A673 (cell line): ENCODE data around the gene SKI. TPM values are rescaled to one million over a fixed set of nuclear protein-coding genes. Genes with fewer than 3 reads are reported as not detected.

Experiments
- BruUV-seq: library from RNA; stranded (reverse); fragments of 400-500 nt; replicated peaks from 2 replicates; lab custom pipeline; 2021; lab: Mats Ljungman, UMichigan
- CTCF ChIA-PET: fragments of 300-600 bp; sonication (Branson Sonifier 250); formaldehyde crosslinking; loops from one replicate; lab custom pipeline; 2022; ENCODE audit warnings: antibody characterized with exemption; lab: Charles Lee
- POLR2A ChIA-PET: fragments of 300-600 bp; sonication (Branson Sonifier 250); formaldehyde crosslinking; loops from one replicate; lab custom pipeline; 2022; ENCODE audit warnings: antibody characterized with exemption; ENCODE audit not compliant: low non-redundant PET; lab: Charles Lee
- DNase-seq: peaks from one replicate; pipeline ENCODE4 v3.0.0-alpha.2; 2015; ENCODE audit warnings: low spot score
- H3K27ac ChIP-seq: fragments of 200-600 bp; sonication (generic); 2 replicates; pipeline ENCODE4 v1.5.1; 2016; ENCODE audit warnings: mixed run types, low read depth, mild to moderate bottlenecking, mixed read lengths, antibody characterized with exemption, low read length; ENCODE audit not compliant: poor library complexity, severe bottlenecking
- H3K27me3 ChIP-seq: fragments of 200-600 bp; sonication (generic); replicated peaks from 2 replicates; pipeline ENCODE4 v1.6.1; 2017; ENCODE audit warnings: mixed run types, low read depth, mild to moderate bottlenecking, mixed read lengths, antibody characterized with exemption, low read length; ENCODE audit not compliant: insufficient read depth, poor library complexity
- H3K36me3 ChIP-seq: fragments of 200-600 bp; sonication (generic); 2 replicates; pipeline ENCODE4 v1.6.1; 2016; ENCODE audit warnings: mixed run types, mild to moderate bottlenecking, mixed read lengths, antibody characterized with exemption, low read length; ENCODE audit not compliant: insufficient read depth, poor library complexity, severe bottlenecking
- H3K4me1 ChIP-seq: fragments of 200-600 bp; sonication (generic); 2 replicates; pipeline ENCODE4 v1.6.1; 2017; ENCODE audit warnings: mixed run types, mild to moderate bottlenecking, mixed read lengths, antibody characterized with exemption, low read length; ENCODE audit not compliant: insufficient read depth, poor library complexity, severe bottlenecking
- H3K4me3 ChIP-seq: fragments of 200-600 bp; sonication (generic); 2 replicates; pipeline ENCODE4 v1.5.1; 2016; ENCODE audit warnings: low read depth, mixed run types, mild to moderate bottlenecking, mixed read lengths, low read length; ENCODE audit not compliant: poor library complexity, severe bottlenecking
- H3K9me3 ChIP-seq: fragments of 200-600 bp; sonication (generic); 2 replicates; pipeline ENCODE4 v1.6.1; 2016; ENCODE audit warnings: mixed run types, low read depth, mild to moderate bottlenecking, mixed read lengths, antibody characterized with exemption, low read length; ENCODE audit not compliant: poor library complexity, severe bottlenecking
- EZH2 ChIP-seq: fragments of 200-600 bp; sonication (generic); IDR thresholded peaks from 2 replicates; pipeline ENCODE4 v1.6.1; 2017; ENCODE audit warnings: borderline replicate concordance, low read depth, mild to moderate bottlenecking, mixed read lengths, antibody characterized with exemption, low read length; ENCODE audit not compliant: poor library complexity, severe bottlenecking
- intact Hi-C: fragments of 100-400 bp; cut with micrococcal nuclease; formaldehyde crosslinking; loops from one replicate; pipeline ENCODE4 v1.10.0; 2022; ENCODE audit not compliant: unreplicated experiment
- total RNA-seq: library from RNA; stranded (reverse); gene quantifications from 2 replicates; pipeline ENCODE4 v1.2.3, GENCODE V29; 2021
- TF ChIP-seq, protein P1 (sequence below): fragments of 300-800, 200-600 bp; sonication (generic); conservative IDR thresholded peaks from 2 replicates; pipeline ENCODE4 v1.5.1; 2017; ENCODE audit warnings: low read depth, mild to moderate bottlenecking, antibody characterized with exemption, low read length, moderate library complexity, mixed read lengths

SKI gene
- total RNA-seq, 1 experiment from 2014 or later: 88.1 TPM

DNA sequence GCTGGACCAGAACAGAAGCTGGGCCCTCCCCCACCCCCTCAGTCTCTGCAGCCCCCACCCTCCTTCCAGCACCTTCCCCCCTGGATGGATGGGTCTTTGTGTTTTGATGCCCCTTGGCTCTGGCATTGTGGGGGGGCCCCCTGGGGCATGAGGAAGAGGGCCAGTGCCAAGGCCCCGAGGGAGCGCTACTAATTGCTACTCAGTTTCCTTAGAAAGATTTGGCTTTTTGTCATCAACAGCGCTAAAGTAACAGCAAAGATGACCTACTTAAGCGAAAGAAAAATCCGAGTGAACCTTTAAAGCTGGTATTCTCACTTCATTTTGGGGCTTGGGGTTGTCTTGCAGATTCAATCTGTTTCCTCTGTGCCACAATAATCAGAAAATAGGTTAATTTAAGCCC is 63.5 kb downstream of the SKI start:
- TF ChIP-seq, protein P1, sequence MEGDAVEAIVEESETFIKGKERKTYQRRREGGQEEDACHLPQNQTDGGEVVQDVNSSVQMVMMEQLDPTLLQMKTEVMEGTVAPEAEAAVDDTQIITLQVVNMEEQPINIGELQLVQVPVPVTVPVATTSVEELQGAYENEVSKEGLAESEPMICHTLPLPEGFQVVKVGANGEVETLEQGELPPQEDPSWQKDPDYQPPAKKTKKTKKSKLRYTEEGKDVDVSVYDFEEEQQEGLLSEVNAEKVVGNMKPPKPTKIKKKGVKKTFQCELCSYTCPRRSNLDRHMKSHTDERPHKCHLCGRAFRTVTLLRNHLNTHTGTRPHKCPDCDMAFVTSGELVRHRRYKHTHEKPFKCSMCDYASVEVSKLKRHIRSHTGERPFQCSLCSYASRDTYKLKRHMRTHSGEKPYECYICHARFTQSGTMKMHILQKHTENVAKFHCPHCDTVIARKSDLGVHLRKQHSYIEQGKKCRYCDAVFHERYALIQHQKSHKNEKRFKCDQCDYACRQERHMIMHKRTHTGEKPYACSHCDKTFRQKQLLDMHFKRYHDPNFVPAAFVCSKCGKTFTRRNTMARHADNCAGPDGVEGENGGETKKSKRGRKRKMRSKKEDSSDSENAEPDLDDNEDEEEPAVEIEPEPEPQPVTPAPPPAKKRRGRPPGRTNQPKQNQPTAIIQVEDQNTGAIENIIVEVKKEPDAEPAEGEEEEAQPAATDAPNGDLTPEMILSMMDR: no peak
- TF ChIP-seq EZH2: no peak
- Histone ChIP-seq H3K27me3 (no peaks in the 10 kb centered on the region), H3K9me3 (no peaks in the 10 kb centered on the region), H3K4me1 (peaks cover 59% of the 10 kb centered on the region), H3K27ac (peak overlapping the region; percentile 70), H3K4me3 (peak overlapping the region; percentile 7), H3K36me3 (no peaks in the 10 kb centered on the region)
- no peak for DNase-seq
- BruUV-seq: no TSS peak
- intact Hi-C loops: no loop called here
- CTCF ChIA-PET: no interaction called here
- POLR2A ChIA-PET: no interaction called here

DNA sequence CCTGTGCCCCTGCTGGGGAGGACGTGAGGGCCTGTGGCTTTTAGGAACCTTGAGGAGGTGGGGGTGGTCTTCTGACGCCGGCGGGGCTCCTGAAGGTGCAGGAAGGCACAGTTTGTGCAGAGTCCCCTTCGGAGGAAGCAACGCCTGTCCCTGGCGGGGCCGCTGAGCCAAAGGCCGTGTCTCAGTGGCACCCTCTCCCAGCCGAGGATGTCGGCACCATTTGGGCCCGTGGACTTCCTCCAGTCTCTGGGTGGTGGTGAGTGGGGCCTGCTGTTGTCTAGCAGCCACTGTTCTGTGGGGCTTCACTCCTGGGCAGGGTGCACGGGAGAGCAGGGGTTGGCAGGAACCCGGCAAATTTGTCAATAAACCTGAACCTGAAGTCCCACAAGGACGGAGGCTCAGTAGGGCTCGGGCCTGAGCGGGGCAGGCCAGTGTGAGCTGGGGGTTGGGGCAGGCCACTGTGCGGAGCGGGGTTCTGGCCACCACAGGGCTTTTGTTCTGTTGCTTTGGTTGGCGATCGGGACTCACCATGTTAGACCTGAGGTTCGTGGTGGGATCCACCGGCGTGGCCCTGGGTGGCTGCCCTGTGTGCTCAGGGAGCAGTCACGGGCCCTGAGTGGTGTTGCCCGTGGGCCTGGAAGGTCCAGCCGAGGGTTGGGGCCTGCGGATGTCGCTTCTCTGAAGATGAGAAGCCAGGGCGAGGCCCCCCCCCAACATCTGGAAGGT is 64.8 kb downstream of the SKI start:
- H3K27ac ChIP-seq: peak overlapping the region; percentile 70
- POLR2A ChIA-PET: no interaction called here
- no peaks in the 10 kb centered on the region for H3K27me3 ChIP-seq
- no peak for TF ChIP-seq EZH2
- TF ChIP-seq, protein P1: no peak
- no peaks in the 10 kb centered on the region for H3K9me3 ChIP-seq
- DNase-seq: no peak
- H3K4me1 ChIP-seq: peaks cover 59% of the 10 kb centered on the region
- no TSS peak for BruUV-seq
- CTCF ChIA-PET: no interaction called here
- no peak overlapping the region for H3K4me3 ChIP-seq
- H3K36me3 ChIP-seq: no peaks in the 10 kb centered on the region
- intact Hi-C loops: no loop called here

DNA sequence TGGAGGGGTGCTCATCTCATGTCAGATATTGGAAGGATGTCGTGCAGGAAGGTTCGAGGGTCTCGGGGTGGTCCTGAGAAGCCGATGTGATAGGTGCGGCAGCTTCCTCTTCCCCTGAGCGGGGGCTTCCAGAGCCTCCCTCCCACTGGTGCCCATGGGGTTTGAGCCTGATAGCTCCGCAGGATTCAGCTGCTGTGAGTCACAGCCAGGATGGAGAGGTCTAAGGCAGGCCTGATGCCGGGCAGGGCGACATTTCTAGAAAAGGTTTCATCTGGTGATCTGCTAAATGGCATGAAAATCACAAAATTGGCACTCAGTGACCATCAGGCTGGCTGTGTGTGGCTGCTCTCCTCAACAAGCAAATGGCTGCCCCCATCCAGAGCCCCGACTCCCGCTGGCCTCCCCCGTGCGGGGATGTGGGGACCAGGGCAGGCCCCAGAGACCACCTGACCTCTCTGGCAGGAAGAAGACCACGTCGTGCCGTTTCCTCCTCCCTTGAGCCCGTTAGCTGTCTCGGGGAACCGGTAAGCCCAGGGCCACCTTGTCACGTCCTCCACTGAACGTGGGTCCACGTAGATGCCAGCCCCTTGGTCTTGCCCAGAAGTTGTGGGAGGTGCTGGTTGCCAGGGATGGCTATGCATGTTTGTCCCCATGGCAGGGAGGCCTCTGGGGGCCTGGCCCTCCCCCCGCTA is 66.1 kb downstream of the SKI start:
- BruUV-seq: no TSS peak
- CTCF ChIA-PET: no interaction called here
- POLR2A ChIA-PET: interaction anchor here (0.5 kb wide), 1 partner anchor 97 kb away, joined by 4 read pairs; no protein-coding TSS in a partner anchor

More for the DNA sequence above, 66.1 kb downstream of the SKI start:
- TF ChIP-seq EZH2: no peak
- TF ChIP-seq, protein P1: no peak
- intact Hi-C loops: no loop called here
- no peaks in the 10 kb centered on the region for H3K9me3 ChIP-seq
- H3K27me3 ChIP-seq: no peaks in the 10 kb centered on the region
- no peak for DNase-seq
- no peak overlapping the region for H3K4me3 ChIP-seq
- H3K27ac ChIP-seq: peak overlapping the region; percentile 41
- no peaks in the 10 kb centered on the region for H3K36me3 ChIP-seq
- H3K4me1 ChIP-seq: peaks cover 53% of the 10 kb centered on the region
